Gastrocnemius medialis (tissue), 4 donors: ENCODE results near the gene PRR5L.

Source experiments
- POLR2A ChIP-seq, 2 donors: fragments of 450-650 bp; IDR thresholded peaks; one replicate each; pipeline ENCODE4 v1.6.1; 2017; ENCODE audit warnings: antibody characterized with exemption in 2 of 2, mild to moderate bottlenecking in 2 of 2, moderate library complexity in 2 of 2
- TF ChIP-seq, protein P1 (sequence below), 5 experiments: fragments of 450-650 bp in 3 of 5; fragments of 200-600 bp in 2 of 5; sonication (generic) in 2 of 5; IDR thresholded peaks in 4 of 5; conservative IDR thresholded peaks in 1 of 5; 1 replicate in 4 of 5; 2 replicates in 1 of 5; pipeline ENCODE4 v1.5.1; 2016 to 2019; ENCODE audit warnings: antibody characterized with exemption in 5 of 5, mild to moderate bottlenecking in 3 of 5, moderate library complexity in 3 of 5

DNA sequence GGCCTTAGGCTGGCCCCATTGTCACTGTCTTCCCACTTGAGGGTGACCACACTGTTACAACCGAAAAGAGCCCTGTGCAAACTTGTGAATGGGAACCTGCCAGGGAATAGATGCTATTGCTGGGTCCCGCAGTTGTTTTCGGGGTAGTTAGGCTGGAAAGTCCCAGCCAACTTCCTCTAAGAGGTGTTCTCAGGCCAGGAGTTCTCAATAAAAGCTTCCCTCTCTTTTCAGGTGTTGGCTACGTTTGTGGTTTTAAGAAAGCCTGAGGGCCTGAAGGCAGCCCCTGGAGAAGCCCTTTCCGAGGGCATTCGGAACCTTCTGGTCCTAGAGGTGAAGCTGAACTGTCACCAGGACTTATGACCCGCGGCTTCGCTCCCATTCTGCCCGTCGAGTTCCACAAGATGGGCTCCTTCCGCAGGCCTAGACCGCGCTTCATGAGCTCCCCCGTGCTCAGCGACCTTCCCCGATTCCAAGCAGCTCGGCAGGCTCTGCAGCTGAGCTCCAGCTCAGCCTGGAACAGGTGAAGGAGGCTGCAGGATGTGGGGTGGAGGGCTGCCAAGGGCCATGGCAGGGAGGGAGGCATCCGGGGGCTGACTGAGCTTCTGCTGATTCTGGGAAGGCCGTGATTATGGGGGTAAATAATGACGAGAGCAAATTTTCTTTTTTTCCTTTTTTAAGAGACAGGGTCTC, 104.8 kb downstream of the PRR5L start:
- TF ChIP-seq, protein P1, sequence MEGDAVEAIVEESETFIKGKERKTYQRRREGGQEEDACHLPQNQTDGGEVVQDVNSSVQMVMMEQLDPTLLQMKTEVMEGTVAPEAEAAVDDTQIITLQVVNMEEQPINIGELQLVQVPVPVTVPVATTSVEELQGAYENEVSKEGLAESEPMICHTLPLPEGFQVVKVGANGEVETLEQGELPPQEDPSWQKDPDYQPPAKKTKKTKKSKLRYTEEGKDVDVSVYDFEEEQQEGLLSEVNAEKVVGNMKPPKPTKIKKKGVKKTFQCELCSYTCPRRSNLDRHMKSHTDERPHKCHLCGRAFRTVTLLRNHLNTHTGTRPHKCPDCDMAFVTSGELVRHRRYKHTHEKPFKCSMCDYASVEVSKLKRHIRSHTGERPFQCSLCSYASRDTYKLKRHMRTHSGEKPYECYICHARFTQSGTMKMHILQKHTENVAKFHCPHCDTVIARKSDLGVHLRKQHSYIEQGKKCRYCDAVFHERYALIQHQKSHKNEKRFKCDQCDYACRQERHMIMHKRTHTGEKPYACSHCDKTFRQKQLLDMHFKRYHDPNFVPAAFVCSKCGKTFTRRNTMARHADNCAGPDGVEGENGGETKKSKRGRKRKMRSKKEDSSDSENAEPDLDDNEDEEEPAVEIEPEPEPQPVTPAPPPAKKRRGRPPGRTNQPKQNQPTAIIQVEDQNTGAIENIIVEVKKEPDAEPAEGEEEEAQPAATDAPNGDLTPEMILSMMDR (IDR thresholded peaks at IDR 0.05 in 4 of 5, conservative IDR thresholded peaks at IDR 0.05 in 1 of 5) = no peak
- no peak for TF ChIP-seq POLR2A (IDR thresholded peaks at IDR 0.05)
